ENCODE data around the gene TFF1.

Gene TFF1

DNA sequence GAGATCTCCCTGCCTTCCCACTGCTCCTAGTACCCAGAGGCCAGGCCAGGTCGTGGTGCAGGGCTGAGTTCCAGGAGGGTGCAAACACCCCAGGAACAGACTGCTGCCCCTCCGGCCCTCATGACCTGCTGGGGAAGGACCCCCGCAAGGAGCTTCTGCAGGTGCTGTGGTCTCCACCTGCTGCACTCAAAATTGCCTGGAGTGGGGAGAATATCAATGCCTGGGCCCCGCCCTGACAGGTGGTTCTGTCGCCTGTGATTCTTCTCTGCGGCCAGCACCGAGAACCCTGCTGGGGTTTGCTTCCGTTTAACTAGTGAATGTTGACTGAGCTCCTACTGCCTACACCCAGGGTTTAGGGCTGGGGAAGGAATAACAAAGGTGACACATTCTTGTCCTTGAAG, 49.0 kb downstream of the TFF1 start:
- H3K4me3 ChIP-seq (ENCODE audit: low read length): no peak overlapping the region
- no peak overlapping the region for H2AFZ ChIP-seq (ENCODE audit: low read depth, low read length)
- no peaks in the 10 kb centered on the region for H3K9me3 ChIP-seq (ENCODE audit: low read length)
- H3K27me3 ChIP-seq (ENCODE audit: insufficient read depth, low read length): peaks cover 19% of the 10 kb centered on the region
- no peaks in the 10 kb centered on the region for H3K4me1 ChIP-seq (ENCODE audit: insufficient read depth, low read length)
- H3K36me3 ChIP-seq (ENCODE audit: insufficient read depth, low read length): no peaks in the 10 kb centered on the region

DNA sequence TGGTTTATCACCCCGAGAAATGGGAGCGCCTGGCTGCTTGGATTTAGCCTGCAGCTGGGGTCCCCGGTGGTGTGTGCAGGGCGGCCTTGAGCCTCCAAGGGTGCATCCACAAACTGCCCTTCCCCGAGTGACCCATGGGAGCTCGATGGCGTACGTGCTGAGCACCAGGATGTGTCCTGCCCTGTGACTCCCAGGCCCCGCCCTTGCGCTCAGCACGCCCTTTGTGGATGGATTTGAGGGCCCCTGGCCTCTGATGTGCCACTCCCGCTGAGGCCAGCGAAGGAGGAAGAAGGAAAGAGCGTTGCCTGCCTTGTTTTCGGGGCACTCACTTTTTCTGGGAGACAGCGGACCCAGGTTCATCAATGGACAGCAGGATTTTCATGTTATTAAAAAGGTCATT, 49.4 kb downstream of the TFF1 start:
- Histone ChIP-seq H3K4me3 (ENCODE audit: low read length) (no peak overlapping the region), H3K36me3 (ENCODE audit: insufficient read depth, low read length) (no peaks in the 10 kb centered on the region), H2AFZ (ENCODE audit: low read depth, low read length) (no peak overlapping the region), H3K4me1 (ENCODE audit: insufficient read depth, low read length) (no peaks in the 10 kb centered on the region), H3K27me3 (ENCODE audit: insufficient read depth, low read length) (peaks cover 24% of the 10 kb centered on the region), H3K9me3 (ENCODE audit: low read length) (no peaks in the 10 kb centered on the region)

DNA sequence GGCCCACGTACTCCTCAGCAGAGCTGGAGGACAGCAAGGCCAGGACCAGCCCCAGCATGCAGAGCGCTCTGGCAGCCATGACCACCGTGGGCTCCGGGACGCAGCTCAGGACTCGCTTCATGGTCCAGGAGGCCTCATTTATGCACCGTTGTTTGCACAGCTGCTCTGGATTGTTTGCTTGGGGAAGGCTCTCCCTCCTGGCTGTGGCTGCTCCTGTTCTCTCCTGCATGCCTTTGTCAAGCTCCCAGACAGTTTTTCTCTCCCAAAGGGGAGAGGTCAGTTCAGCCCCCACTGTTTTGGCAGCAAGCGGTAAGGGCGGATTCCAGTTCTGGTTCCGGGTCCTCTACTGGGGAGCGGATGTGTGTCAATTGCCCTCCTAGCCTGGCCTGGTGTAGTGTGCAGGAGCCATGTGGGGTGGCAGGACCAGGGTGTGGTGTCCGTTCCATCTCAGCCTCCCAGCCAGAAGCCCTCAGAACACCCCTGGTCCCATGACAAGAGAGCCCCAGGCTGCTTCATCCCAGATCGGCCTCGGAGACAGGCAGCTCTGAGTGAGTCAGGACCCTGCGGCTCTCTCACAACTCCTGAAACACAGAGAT, 50.9 kb downstream of the TFF1 start, which contains the start of gene TFF3:
TSS of gene TFF3 (minus strand) at position 114 of the 596 bp plus-strand sequence. CDS start at position 79, 35 bp downstream.
- peaks cover 32% of the 10 kb centered on the region for H3K27me3 ChIP-seq (ENCODE audit: insufficient read depth, low read length)
- no peaks in the 10 kb centered on the region for H3K9me3 ChIP-seq (ENCODE audit: low read length)
- no peaks in the 10 kb centered on the region for H3K36me3 ChIP-seq (ENCODE audit: insufficient read depth, low read length)
- no peaks in the 10 kb centered on the region for H3K4me1 ChIP-seq (ENCODE audit: insufficient read depth, low read length)
- H3K4me3 ChIP-seq (ENCODE audit: low read length): no peak within 1 kb of the TSS
- H2AFZ ChIP-seq (ENCODE audit: low read depth, low read length): no peak within 1 kb of the TSS

DNA sequence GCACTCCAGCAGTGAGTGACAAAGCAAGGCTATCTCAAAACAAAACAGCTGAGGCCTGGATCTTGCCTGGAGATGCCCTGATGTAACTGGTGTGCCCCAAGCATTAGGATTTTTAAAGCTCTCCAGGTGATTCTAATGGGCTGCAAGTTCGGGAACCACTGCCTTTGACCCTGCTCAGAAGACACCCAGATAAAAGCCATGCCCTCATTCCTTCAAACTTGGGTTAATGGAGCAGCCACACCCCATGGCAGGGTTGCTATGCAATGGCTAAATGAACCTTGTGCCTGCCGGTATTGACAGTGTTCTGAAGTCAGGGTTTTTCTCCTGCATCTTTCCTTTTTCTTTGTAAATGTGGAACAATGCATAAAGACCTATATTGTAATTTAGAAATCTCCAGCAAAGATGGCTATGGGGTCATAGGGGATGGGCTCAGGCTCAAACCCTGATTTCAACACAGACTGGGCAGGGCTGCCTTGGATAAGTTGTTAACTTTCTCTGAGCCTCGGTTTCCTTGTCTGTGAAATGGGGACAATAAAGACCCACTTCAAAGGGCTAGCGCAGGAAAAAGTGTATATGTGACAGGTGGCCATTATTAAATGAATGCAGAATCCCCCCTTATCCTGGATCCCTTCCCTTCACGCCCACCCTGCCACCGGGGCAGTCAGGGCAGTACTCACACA, 51.6 kb downstream of the TFF1 start:
- no peaks in the 10 kb centered on the region for H3K4me1 ChIP-seq (ENCODE audit: insufficient read depth, low read length)
- H3K27me3 ChIP-seq (ENCODE audit: insufficient read depth, low read length): peaks cover 32% of the 10 kb centered on the region
- no peaks in the 10 kb centered on the region for H3K36me3 ChIP-seq (ENCODE audit: insufficient read depth, low read length)
- no peak overlapping the region for H3K4me3 ChIP-seq (ENCODE audit: low read length)
- H3K9me3 ChIP-seq (ENCODE audit: low read length): no peaks in the 10 kb centered on the region
- no peak overlapping the region for H2AFZ ChIP-seq (ENCODE audit: low read depth, low read length)

DNA sequence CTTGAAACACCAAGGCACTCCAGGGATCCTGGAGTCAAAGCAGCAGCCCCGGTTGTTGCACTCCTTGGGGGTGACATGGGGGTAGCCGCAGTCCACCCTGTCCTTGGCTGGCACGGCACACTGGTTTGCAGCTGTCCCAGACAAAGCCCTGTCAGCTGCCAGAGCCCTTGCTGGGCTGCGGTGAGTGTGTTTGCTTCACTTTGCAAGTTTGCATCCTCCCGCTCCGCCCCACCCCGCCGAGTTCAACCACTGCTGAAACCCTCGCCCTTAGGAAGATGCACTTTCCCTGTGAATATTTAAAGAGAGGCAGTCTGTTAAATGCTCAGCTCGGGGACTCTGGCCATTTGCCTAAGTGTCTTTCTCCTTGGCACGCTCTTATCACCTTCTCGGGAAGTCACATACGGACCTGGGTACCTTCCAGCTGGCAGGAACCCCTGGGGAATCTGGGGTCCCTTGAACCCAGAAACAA, 52.8 kb downstream of the TFF1 start:
- no peaks in the 10 kb centered on the region for H3K9me3 ChIP-seq (ENCODE audit: low read length)
- no peaks in the 10 kb centered on the region for H3K36me3 ChIP-seq (ENCODE audit: insufficient read depth, low read length)
- no peak overlapping the region for H3K4me3 ChIP-seq (ENCODE audit: low read length)
- H3K4me1 ChIP-seq (ENCODE audit: insufficient read depth, low read length): no peaks in the 10 kb centered on the region
- peaks cover 32% of the 10 kb centered on the region for H3K27me3 ChIP-seq (ENCODE audit: insufficient read depth, low read length)
- no peak overlapping the region for H2AFZ ChIP-seq (ENCODE audit: low read depth, low read length)

DNA sequence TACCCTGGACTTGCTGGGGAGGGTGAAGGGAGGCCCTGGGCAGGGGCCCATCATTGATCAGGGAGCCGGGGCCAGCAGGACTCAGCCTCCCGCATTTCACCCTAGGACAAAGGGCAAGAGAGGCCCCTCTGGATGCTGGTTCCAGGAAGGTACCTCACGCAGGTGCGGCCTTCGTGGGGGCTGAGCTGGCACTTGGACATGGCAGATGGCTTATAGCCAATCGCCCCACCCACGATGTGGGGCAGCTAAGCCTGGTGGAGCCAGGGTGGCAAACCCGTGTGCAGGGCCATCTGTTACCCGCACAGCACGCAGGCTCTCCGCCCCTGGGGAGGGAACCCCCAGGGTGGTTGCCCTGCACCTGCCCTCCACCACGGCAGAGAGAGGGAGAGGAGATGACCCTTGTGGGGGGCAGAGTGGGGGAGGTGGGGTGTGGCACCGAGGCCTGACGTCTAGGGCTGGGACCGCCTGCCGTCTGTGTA, 53.7 kb downstream of the TFF1 start:
- H3K27me3 ChIP-seq (ENCODE audit: insufficient read depth, low read length): peaks cover 32% of the 10 kb centered on the region

More for the DNA sequence above, 53.7 kb downstream of the TFF1 start:
- Histone ChIP-seq H3K36me3 (ENCODE audit: insufficient read depth, low read length) (no peaks in the 10 kb centered on the region), H3K9me3 (ENCODE audit: low read length) (no peaks in the 10 kb centered on the region), H3K4me3 (ENCODE audit: low read length) (no peak overlapping the region), H3K4me1 (ENCODE audit: insufficient read depth, low read length) (no peaks in the 10 kb centered on the region), H2AFZ (ENCODE audit: low read depth, low read length) (no peak overlapping the region)

Measured in neuron (in vitro differentiated cells).